Measurements from ENCODE around the gene LILRB5. TPM values are rescaled to one million over a fixed set of nuclear protein-coding genes. Genes with fewer than 3 reads are reported as not detected.

Gene LILRB5
- total RNA-seq, 2 experiments from 2014 or later = 0.28 to 0.36 TPM

Small RNA genes within 50 kb of the gene (microRNA-seq; reads per million reads assigned to microRNA genes)
- not detected for gene MIR4752

Other genes starting within 250 kb of the LILRB5 start
- gene VSTM1, start 193.4 kb downstream of the LILRB5 start, total RNA-seq = not detected
- gene TARM1, start 175.9 kb downstream of the LILRB5 start, total RNA-seq = not detected
- 1 to 10 TPM in 1 of 2 experiments, under 1 TPM in 1; 0.96 to 1.5 TPM for gene OSCAR, start 156.5 kb downstream of the LILRB5 start, total RNA-seq
- gene NDUFA3, start 154.4 kb downstream of the LILRB5 start, total RNA-seq = 100 to 1,000 TPM; 134 to 135 TPM
- 10 to 100 TPM; 37.9 to 43.3 TPM for gene TFPT, start 141.6 kb downstream of the LILRB5 start, total RNA-seq
- 10 to 100 TPM; 66.3 to 69.3 TPM for gene PRPF31, start 141.5 kb downstream of the LILRB5 start, total RNA-seq
- 10 to 100 TPM; 60.0 to 72.3 TPM for gene CNOT3, start 119.5 kb downstream of the LILRB5 start, total RNA-seq
- 10 to 100 TPM; 10.2 to 12.8 TPM for gene LENG1, start 97.6 kb downstream of the LILRB5 start, total RNA-seq
- gene TMC4, start 84.1 kb downstream of the LILRB5 start, total RNA-seq = 1 to 10 TPM; 1.7 to 3.0 TPM
- gene MBOAT7, start 67.7 kb downstream of the LILRB5 start, total RNA-seq = 10 to 100 TPM; 49.0 to 52.2 TPM
- 10 to 100 TPM; 16.3 to 17.4 TPM for gene TSEN34, start 66.0 kb downstream of the LILRB5 start, total RNA-seq
- gene RPS9, start 56.4 kb downstream of the LILRB5 start, total RNA-seq = 1,000 to 10,000 TPM; 1,098 to 1,155 TPM
- gene LILRB3, start 34.3 kb downstream of the LILRB5 start, total RNA-seq = 1 to 10 TPM in 1 of 2 experiments, under 1 TPM in 1; 0.74 to 1.3 TPM
- under 1 TPM; 0.60 to 0.64 TPM for gene LILRA6, start 14.5 kb downstream of the LILRB5 start, total RNA-seq
- under 1 TPM; 0.55 to 0.57 TPM for gene LILRB2, start 23.8 kb upstream of the LILRB5 start, total RNA-seq
- not detected for gene LILRA5, start 55.9 kb upstream of the LILRB5 start, total RNA-seq
- gene LILRA4, start 81.9 kb upstream of the LILRB5 start, total RNA-seq = not detected
- 10 to 100 TPM; 75.0 to 79.2 TPM for gene LAIR1, start 107.7 kb upstream of the LILRB5 start, total RNA-seq
- 1 to 10 TPM; 1.1 to 1.9 TPM for gene TTYH1, start 158.2 kb upstream of the LILRB5 start, total RNA-seq
- 100 to 1,000 TPM; 338 to 359 TPM for gene LENG8, start 191.9 kb upstream of the LILRB5 start, total RNA-seq
- gene LENG9, start 206.5 kb upstream of the LILRB5 start, total RNA-seq = 1 to 10 TPM; 6.2 to 7.0 TPM
- gene CDC42EP5, start 216.0 kb upstream of the LILRB5 start, total RNA-seq = not detected
- gene LAIR2, start 245.6 kb upstream of the LILRB5 start, total RNA-seq = under 1 TPM in 1 of 2 experiments, not detected in 1; 0.62 TPM

Data from activated naive CD8-positive, alpha-beta T cell treated with anti-CD3 and anti-CD28 coated beads, Interleukin-2, amount 10 ng/mL, durations not matched to agents 7 days and 5 days (primary cell).